Measurements from ENCODE around the gene SNRNP35.
"Not testable (repeated sequence)": the region's sequence is repeated elsewhere in the genome, so short reads cannot be mapped to it uniquely, and the experiment has no call there.

Gene SNRNP35, protein sequence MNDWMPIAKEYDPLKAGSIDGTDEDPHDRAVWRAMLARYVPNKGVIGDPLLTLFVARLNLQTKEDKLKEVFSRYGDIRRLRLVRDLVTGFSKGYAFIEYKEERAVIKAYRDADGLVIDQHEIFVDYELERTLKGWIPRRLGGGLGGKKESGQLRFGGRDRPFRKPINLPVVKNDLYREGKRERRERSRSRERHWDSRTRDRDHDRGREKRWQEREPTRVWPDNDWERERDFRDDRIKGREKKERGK

DNA sequence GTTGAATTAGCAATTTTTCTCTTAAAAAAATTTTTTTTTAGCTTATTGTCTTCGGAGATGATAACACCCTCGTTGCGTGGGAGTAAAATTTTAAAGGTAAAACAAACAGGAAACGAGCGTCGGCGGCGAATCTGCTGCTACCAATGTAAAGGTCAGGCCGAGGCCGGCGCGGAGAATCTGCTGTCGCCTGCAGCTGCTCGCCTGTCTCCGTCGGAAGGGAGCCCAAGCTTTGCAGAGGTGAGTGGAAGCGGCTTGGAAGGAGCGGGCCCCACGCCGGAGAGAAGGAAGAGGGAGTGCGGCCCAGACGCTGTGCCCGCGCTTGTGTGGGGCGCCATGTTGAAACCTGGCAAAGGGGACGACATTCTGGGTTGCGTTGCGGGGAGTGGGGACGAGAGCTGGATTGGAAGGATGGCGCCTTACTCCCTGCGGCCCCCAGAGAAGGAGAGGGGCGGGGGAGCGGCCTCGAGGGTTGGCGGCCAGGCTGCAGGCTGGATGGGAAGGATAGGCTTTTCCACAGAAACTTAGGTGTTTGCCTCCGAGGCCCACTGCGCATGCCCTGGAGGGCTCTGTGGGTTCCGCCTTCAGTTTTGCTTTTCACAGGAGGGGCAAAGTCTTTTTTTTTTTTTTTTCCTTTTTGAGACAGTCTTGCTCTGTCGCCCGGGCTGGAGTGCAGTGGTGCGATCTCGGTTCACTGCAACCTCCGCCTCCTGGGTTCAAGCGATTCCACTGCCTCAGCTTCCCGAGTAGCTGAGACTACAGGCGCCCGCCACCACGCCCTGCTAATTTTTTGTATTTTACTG is at the start of gene SNRNP35:
Gene SNRNP35 (plus strand): TSS at position 160 of the 800 bp plus-strand sequence. CDS start 7,402 bp downstream, outside the sequence.
- DNase-seq (ENCODE audit: low spot score): peak; percentile 86

DNA sequence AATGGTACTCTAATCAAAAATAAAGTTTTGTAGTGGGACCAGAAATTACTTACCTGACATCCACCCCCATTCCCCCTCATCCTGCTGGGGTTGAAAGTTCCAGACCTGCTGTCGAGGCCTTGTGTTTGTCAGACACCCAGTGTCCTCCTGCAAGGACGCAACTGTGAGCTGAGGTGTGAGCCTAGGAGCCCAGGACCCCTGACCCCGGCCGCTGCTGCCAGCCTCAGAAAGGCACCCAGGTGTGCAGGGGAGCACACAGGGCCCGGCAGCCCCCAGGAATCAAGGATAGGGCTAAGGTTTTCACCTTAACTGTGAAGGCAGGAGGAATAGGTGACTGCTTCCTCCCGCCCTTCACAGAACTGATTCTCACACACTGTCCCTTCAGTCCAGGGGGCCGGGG is 49.3 kb upstream of the SNRNP35 start:
- DNase-seq (ENCODE audit: low spot score): not testable (repeated sequence)

DNA sequence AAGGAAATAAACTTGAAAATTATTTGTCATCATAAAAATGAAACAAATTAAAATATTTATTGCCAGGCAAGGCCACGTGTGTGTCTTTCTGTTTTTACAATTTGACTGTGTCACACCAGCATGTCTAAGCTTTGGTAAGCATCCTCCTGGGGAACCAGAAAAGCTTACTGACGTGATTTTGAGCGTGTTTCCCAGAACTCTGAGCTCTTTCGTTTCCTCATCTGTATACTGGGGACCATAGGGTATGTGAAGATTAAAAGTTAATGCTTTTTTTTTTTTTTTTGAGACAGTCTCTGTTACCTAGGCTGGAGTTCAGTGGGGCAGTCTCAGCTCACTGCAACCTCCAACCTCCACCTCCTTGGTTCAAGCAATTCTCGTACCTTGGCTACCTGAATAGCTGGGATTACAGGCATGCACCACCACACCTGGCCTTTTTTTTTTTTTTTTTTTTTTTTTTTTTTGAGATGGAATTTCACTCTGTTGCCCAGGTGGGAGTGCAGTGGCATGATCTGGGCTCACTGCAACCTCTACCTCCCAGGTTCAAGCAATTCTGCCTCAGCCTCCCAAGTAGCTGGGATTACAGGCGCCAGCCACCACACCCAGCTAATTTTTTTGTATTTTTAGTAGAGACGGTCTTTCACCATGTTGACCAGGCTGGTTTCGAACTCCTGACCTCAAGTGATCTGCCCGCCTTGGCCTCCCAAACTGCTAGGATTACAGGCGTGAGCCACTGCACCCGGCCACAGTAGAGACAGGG is 48.5 kb upstream of the SNRNP35 start:
- DNase-seq (ENCODE audit: low spot score): not testable (repeated sequence)

DNA sequence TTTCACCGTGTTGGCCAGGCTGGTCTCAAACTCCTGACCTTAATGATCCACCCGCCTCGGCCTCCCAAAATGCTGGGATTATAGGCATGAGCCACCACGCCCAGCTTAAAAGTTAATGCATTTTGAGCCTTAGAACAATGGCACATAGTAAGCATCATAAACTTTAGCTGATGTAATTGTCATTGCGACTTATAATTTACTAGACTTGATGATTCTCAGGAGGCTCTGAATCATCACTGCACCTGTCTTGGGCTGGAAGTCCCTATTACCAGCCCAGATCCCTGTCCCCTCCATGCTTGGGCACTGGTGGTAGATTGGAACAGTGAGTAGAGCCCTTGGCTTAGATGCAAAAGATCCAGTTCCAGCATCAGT is 47.9 kb upstream of the SNRNP35 start:
- DNase-seq (ENCODE audit: low spot score): no peak

DNA sequence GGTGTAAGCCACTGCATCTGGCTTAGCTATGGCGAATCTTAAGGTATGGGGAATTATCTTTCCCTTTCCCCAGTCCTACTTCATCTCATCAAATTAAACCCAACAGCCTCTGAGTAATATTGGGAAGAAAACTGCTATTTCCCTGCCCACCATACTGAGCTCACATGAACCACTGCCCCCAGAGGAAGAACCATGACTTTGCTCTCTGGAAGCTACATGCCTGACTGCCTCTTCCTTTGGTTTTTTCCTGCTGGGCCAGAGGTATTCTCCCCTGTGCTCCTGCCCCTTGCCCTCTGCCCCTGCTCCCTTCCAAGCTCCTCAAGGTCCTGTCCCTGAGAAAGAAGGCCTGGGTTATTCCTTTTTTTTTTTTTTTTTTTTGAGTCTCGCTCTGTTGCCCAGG is 36.6 kb upstream of the SNRNP35 start:
- no peak for DNase-seq (ENCODE audit: low spot score)

DNA sequence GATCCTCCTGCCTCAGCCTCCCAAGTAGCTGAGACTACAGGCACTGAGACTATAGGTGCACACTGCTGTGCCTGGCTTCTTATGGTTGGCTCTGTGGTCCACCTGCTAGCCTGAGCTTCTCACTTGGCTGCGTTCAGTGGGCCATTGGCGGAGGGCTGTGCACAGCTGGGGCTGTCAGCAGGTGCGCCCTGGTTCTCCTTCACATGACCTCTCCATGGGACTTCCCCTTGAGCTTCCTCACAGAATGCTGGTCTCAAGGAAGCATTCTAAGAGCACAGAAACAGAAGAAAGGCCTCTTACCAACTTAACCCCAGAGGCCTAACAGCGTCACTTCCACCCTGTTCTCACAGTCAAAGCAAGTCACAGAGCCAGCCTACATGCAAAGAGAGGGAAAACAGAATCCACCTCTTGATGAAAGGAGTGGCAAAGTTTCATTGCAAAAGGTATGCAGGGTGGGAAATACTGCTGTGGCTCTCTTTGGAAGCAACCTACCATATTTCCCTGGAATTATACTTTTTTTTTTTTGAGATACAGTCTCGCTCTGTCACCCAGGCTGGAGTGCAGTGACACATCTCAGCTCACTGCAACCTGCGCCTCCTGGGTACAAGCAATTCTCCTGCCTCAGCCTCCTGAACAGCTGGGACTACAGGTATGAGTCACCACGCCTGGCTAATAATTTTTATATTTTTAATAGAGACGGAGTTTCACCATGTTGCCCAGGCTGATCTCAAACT is 30.7 kb upstream of the SNRNP35 start:
- no peak for DNase-seq (ENCODE audit: low spot score)

DNA sequence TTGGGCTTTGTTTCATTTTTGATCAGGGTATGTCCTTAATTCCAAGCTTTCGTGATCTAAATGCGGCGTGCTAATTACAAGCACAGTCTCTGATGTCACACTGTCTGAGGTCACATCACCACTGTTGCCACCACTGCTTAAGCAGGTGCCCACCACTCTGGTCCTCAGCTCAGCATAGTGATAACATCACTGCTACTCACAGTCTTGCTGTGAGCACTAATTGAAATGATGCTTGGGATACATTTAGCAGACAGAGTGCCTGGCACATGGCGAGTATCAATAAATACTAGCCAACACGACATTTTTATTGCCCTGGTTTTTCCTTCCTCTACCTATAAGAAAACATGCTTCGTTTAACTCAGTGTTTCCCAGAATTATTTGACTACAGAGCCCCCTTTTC is 29.3 kb upstream of the SNRNP35 start:
- DNase-seq (ENCODE audit: low spot score): no peak

DNA sequence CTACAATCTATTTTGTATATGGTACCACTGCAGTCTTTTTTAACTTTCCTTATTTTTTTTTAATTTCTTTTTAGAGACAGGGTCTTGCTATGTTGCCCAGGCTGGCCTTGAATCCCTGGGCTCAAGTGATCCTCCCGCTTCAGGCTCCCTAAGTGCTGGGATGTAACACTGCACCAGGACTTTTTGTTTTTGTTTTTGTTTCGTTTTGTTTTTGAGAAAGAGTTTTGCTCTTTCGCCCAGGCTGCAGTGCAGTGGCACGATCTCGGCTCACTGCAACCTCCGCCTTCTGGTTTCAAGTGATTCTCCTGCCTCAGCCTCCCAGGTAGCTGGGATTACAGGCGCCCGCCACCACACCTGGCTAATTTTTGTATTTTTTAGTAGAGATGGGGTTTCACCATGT is 28.8 kb upstream of the SNRNP35 start:
- not testable (repeated sequence) for DNase-seq (ENCODE audit: low spot score)

DNA sequence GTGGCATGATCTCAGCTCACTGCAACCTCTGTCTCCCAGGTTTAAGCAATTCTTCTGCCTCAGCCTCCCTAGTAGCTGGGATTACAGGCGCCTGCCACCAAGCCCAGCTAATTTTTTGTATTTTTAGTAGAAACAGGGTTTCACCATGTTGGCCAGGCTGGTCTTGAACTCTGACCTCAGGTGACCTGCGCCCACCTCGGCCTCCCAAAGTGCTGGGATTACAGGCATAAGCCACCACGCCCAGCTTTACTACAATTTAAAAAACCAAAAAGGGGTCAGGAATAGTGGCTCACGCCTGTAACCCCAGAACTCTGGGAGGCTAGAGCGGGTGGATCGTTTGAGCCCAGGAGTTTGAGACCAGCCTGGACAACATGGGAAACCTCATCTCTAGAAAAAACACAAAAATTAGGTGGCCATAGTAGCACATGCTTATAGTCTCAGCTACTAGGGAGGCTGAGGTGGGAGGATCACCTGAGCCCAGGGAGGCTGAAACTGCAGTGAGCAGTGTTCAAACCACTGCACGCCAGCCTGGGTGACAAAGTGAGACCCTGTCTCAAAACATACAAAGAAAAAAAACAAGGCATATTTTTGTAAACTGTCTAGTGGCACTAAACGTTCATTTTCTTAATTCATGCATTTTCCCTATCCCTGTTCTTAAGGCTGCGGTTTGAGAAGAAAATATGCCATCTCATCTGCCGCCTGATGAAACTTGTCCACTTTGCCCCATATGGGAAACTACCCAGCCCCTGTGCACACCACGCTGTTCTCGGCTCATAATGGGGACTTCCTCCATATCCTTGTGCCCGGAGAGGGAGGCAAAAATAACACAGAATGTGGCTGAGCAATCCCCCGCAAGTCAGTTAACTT is 25.8 kb upstream of the SNRNP35 start:
- DNase-seq (ENCODE audit: low spot score): not testable (repeated sequence)

DNA sequence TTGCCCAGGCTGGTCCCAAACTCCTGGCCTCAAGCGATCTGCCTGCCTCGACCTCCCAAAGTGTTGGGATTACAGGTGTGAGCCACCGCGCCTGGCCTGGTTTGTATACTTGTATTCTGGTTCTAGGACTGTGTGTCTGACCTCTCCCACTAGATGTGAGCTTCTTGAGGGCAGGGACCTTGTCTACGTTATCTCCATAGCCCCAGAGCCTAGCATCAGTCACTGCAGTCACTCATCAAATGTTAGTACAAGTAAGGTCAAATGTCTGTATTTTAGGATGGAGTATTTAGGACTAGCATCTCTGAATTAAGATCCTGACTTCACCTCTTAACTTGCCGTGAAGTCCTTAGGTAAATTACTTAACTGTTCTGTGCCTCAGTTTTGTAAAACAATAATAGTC is 24.3 kb upstream of the SNRNP35 start:
- no peak for DNase-seq (ENCODE audit: low spot score)

DNA sequence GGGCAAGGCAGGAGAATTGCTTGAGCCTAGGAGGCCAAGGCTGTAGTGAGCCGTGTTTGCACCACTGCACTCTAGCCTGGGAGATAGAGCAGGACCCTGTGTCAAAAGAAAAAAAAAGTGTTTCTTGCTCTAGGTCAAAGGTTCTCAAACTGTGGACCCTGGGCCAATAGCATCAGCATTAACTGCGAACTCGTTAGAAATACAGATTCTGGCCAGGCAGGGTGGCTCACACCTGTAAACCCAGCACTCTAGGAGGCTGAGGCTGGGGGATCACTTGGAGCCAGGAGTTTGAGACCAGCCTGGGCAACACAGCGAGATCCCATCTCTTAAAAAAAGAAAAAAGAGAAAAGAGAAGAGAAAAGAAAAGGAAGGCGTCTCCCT is 22.3 kb upstream of the SNRNP35 start:
- no peak for DNase-seq (ENCODE audit: low spot score)

DNA sequence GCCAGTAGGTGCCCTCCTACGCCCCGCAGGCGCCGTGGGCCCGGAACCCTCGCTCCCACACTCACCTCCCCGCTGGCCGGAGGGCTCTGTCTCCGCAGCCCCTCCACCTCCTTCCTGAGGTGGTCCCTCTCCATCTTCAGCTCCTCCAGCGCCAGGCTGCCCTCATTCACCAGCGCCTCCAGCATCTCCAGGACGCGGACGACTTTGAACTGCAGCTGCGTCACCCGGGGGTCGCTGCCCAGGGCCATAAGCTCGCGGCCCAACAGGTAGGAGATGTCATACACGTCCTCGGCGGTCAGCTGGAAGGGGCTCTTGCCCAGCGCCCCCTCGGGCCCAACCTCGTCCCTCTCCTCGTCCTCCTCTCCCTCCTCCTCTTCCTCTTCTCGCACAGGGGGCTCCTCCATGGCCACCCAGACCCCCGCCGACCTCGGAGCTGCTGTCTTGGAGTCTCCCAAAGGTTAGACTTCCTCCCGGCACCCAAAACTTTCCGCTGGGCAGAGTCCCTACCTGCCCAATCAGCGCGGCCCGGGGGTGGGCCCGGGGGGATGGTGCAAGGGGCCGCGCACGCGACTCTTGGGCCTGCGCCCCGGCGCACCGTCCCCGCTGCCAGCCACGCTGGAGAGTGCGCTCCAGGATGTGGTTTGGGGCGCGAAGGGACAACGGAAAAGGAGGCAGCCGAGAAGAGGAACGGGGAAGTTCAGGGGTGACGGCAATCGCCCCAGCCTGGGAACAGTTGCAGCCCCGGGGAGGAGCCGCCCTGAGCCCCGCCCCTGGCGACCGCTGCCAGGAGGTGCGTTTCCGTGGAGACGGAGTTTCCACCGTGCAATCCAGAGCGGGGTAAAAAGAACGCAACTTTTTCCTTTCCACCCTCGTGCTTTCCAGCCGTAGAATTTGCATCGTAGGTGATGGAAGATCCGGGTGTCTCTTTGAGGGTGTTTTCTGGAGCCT is 21.6 kb upstream of the SNRNP35 start, which contains the start of gene RILPL2:
Gene RILPL2 (minus strand): TSS at position 668 of the 948 bp plus-strand sequence. CDS start 264 bp downstream, at position 404.
- DNase-seq (ENCODE audit: low spot score): peak; percentile 62

DNA sequence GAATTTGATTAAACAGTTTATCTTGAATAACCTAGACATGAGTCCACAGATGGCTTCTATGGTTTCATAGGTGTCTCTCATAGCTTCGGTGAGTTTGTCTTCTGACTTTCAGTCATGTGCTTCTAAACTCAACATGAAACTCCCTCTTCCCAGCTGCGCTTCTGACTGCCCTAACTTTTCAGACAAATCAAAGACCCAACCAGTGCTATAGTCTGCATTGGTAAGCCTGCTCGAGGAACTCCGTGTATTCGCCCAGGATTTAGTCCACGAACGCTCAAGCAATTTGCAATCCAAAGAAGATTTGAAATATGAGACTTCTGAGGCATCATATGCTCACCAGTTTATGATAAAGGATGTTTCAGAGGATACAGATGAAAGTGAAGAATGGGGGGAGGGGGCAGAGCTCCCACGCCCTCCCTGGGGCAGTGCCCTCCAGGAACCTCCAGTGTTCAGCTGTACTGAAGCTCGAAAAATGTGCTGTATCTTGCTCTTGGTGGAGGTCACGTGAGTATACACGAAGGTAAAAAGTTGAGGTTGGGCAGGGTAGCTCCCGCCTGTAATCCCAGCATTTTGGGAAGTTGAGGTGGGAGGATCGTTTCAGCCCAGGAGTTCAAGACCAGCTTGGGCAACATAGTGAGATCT is 16.3 kb upstream of the SNRNP35 start:
- no peak for DNase-seq (ENCODE audit: low spot score)

DNA sequence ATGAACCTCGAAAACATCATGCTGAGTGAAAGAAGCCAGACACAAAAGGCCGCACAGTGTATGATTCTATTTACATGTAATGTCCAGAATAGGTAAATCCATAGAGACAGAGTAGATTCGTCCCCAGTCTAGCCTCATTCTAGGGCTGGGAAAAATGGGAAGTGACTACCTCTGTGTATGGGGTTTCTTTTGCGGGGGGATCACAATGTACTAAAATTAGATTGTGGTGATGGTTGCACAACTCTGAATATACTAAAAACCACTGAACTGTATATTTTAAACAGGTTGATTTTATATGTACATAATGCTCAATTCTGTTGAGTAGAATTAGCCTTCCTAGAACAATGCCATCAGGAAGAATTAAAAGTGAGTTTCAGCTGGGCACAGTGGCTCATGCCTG is 15.2 kb upstream of the SNRNP35 start:
- DNase-seq (ENCODE audit: low spot score): no peak

DNA sequence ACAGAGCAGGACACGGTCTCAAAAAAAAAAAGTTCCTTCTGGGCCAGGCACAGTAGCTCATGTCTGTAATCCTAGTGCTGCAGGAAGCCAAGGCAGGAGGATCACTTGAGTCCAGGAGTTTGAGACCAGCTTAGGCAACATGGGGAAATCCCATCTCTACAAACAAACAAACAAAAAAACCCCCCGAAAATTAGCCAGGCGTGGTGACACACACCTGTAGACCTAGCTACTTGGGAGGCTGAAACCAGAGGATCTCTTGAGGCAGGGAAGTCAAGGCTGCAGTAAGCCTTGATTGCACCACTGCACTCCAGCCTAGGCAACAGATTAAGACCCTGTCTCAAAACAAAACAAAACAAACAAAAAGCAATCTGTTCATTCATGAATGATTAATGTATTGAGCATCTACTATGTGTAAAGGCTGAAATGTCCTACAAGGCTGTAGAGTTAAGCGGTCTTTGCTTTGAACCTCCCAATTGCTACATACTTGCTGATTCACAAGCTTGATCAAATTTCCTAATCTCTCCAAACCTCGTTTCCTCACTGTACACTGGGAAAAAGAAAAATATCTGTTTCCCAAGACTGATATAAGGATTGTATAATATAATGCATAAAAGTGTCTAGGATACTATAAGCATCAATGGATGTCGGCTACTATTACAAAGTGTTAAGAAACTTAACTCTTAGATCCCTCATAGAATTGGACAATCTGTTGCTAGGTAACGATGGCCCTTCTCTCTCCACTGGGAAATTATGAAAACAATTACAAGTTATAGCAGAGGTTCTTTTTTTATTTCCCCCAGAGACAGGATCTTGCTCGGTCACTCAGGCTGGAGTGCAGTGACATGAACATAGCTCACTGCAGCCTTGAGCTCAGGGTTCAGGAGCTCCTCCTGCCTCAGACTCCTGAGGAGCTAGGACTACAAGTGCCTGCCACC is 13.6 kb upstream of the SNRNP35 start:
- no peak for DNase-seq (ENCODE audit: low spot score)

DNA sequence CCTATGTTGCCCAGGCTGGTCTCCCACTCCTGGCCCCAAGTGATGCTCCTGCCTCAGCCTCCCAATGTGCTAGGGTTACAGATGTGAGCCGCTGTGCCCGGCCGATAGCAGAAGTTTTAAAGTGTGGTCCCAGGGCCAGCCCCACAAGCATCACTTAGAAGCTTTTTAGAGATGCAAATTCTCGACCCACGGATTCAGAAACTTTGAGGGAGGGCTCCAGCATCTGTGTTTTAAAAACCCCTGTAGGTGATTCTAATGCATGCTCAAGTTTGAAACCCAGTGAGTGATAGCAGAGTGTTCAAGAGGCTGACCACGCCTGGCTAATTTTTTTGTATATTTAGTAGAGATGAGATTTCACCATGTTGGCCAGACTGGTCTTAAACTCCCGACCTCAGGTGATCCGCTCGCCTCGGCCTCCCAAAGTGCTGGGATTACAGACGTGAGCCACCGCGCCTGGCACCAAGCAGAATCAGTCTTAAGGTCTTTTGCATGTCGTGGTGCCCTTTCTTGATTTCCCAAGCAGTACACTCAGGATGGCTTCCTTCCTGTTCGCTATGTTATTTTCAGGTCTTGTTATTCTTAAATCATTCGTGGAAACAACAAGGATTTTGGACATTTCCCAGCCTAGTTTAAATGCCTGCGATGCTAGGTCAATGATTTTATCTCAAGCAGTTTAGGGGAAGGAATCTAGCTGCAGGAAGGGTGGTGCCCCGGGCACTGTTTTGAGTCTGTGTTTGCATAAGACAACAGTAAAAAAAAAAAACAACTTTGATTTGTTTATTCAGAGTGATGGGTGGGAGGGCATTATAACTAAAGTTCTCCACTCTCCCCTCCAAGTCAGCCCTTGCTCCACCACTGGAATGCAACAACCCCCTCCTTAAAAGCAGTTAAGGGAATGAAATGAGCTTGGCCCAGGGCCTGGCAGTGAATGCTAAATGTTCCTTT is 12.3 kb upstream of the SNRNP35 start:
- DNase-seq (ENCODE audit: low spot score): no peak

DNA sequence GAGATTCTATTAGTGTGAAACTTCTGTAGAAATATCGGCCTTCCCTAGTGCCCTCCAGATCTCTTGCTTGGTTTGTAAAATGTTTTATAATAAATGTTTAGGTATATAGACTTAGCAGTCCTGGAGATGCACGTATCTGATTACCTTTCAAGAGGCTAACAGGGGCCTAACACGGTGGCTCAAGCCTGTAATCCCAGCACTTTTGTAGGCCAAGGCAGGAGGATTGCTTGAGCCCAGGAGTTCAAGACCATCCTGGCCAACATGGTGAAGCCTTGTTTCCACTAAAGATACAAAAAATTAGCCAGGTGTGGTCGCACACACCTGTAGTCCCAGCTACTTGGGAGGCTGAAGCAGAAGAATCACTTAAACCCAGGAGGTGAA is 11.6 kb upstream of the SNRNP35 start:
- DNase-seq (ENCODE audit: low spot score): no peak
